ENCODE data around the gene GPX8. TPM values are rescaled to one million over a fixed set of nuclear protein-coding genes. Genes with fewer than 3 reads are reported as not detected.

GPX8 gene
- total RNA-seq, 1 experiment from 2014 or later, result 18.3 TPM

DNA sequence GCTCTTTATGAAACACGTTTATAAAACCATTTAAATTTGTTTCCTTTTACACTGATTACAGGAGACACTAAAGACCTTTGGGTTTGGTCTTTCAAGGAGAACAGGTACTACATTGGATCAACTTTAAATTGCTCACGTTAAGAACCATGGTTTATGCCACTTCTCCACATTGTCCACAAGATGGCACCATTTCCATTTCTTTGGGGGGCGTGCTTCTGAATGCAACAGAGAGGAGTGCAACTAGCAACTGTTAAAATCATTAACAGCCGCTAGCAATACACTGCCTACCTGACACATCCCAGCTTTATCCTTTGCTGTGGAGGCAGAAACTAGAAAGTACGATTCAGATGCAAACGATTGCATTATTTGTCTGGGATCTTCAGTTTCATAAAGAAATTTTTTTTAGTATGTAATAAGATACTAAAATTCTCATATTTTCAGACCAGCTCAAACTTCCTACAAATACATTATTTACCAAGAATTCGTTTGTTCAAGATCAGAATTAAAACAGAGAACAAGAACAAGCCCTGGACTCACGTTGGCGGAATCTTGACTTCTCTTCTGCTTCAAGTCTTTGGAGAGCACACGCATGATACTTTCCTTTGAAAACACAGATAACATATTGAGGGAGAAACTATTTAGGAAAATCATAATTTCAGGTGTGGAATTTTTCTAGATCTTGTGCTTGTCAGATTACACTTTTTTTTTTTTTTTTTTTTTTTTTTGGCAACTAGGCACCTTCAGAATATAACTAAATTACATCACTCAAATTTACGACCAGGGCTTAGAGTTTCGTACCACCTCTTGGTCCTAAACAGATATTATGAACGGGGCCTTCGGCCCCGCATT lies 12.3 kb downstream of the GPX8 start:
- ChIA-PET CTCF (interaction anchor here (0.6 to 1.2 kb wide), 4 partner anchors 12 to 594 kb away, joined by 3 to 5 read pairs (median 4); partner anchors contain the start of gene GPX8), POLR2A (ENCODE audit: unreplicated experiment) (no interaction called here)
- H3K36me3 ChIP-seq (ENCODE audit: low read depth, low read length), result no peaks in the 10 kb centered on the region
- peak overlapping the region; percentile 94 for H3K4me2 ChIP-seq (ENCODE audit: low read length)
- intact Hi-C loops (cut with micrococcal nuclease), result loop anchor here (2.0 to 5.0 kb wide), 2 partner anchors 61 to 520 kb away; partner anchors contain the start of gene CCNO
- H4K20me1 ChIP-seq (ENCODE audit: low read length), result no peaks in the 10 kb centered on the region
- H3K9me3 ChIP-seq (ENCODE audit: low read length), result no peaks in the 10 kb centered on the region
- H3K4me1 ChIP-seq (ENCODE audit: insufficient read depth, low read length), result peaks cover 17% of the 10 kb centered on the region
- peak; percentile 78 for DNase-seq
- peak overlapping the region; percentile 93 for H2AFZ ChIP-seq (ENCODE audit: low read length)
- peak; percentile 41 for ATAC-seq
- TF ChIP-seq CTCF (conservative IDR thresholded peaks at IDR 0.05; ENCODE audit: low read depth, low read length), result peak; percentile 80
- no peak for TF ChIP-seq EZH2phosphoT487 (IDR thresholded peaks at IDR 0.05; ENCODE audit: borderline replicate concordance, low read length)
- no TSS peak for BruUV-seq (replicated peaks)
- no peak overlapping the region for H3K27ac ChIP-seq (ENCODE audit: low read length)
- H3K9me2 ChIP-seq (replicated peaks; ENCODE audit: low read length), result no peaks in the 10 kb centered on the region
- no peak overlapping the region for H3K9ac ChIP-seq (ENCODE audit: low read length)
- H3K27me3 ChIP-seq (ENCODE audit: low read length), result no peaks in the 10 kb centered on the region
- no peaks in the 10 kb centered on the region for H3K79me2 ChIP-seq (ENCODE audit: low read length)
- no peaks in the 10 kb centered on the region for H3F3A ChIP-seq (ENCODE audit: low read length, unreplicated experiment)
- peak overlapping the region; percentile 74 for H3K4me3 ChIP-seq (ENCODE audit: low read length)

DNA sequence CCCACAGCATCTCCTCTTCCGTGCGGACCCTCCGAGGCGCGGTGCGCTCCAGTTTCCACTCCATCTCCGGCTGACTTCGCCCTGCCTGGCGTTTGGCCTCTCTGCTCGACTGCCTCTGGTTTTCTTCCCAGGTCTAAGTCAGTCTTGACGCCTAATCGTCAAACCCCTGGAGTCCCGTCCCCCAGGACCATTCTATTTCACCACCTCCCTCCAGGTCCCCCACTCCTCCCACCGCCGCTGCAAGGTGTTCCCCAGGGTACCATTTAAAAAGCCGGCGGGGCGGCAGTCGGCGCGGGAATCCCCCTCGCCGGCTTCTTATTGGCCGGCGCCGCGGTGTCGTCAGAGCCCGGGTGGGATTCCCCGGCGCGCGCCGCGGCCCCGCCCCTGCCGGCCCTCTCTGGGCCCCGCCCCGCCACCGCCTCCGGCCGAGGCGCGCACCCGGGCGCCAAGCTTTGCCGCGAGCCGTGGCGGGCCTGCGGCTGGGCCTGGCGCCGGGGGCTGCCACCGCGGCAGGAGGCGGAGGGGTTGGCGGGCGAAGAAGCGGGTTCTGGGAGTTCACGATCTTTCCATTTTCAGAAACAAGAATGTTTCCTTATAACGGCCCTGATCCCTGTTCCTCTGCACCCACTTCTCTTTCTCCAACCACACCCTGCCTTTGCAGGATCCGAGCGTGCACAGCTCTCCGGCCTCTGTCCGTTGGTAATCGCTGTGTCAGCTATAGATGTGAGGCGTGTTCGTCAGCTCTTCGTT lies 13.1 kb downstream of the GPX8 start, which contains the start of gene CDC20B:
CDC20B (minus strand) TSS at position 241 of the 750 bp plus-strand sequence; CDS start at position 64, 177 bp downstream.
- no TSS peak for BruUV-seq (replicated peaks)
- Histone ChIP-seq H3K79me2 (ENCODE audit: low read length) (no peaks in the 10 kb centered on the region), H3K36me3 (ENCODE audit: low read depth, low read length) (no peaks in the 10 kb centered on the region), H3K27me3 (ENCODE audit: low read length) (no peaks in the 10 kb centered on the region), H3K9me2 (replicated peaks; ENCODE audit: low read length) (no peaks in the 10 kb centered on the region), H3K4me1 (ENCODE audit: insufficient read depth, low read length) (peaks cover 17% of the 10 kb centered on the region), H2AFZ (ENCODE audit: low read length) (peak within 1 kb of the TSS; percentile 93), H3K9ac (ENCODE audit: low read length) (peak within 1 kb of the TSS; percentile 29; the same call in 1 of the 2 replicates), H3K4me2 (ENCODE audit: low read length) (peak within 1 kb of the TSS; percentile 94), H3K4me3 (ENCODE audit: low read length) (peak within 1 kb of the TSS; percentile 74), H3K9me3 (ENCODE audit: low read length) (no peaks in the 10 kb centered on the region), H3F3A (ENCODE audit: low read length, unreplicated experiment) (no peaks in the 10 kb centered on the region), H3K27ac (ENCODE audit: low read length) (no peak within 1 kb of the TSS), H4K20me1 (ENCODE audit: low read length) (no peaks in the 10 kb centered on the region)
- CTCF ChIA-PET, result interaction anchor here (0.7 kb wide), 1 partner anchor 61 kb away, joined by 4 read pairs; no protein-coding TSS in a partner anchor
- DNase-seq, result peak; percentile 70
- intact Hi-C loops (cut with micrococcal nuclease), result loop anchor here (2.0 to 5.0 kb wide), 2 partner anchors 60 to 519 kb away; partner anchors contain the start of gene CCNO
- peak; percentile 69 for ATAC-seq
- TF ChIP-seq CTCF (conservative IDR thresholded peaks at IDR 0.05; ENCODE audit: low read depth, low read length) (no peak), EZH2phosphoT487 (IDR thresholded peaks at IDR 0.05; ENCODE audit: borderline replicate concordance, low read length) (no peak), EZH2 (IDR thresholded peaks at IDR 0.05; ENCODE audit: low read length, unreplicated experiment) (no peak)
- POLR2A ChIA-PET (ENCODE audit: unreplicated experiment), result no interaction called here
